Activated CD4-positive, alpha-beta T cell treated with anti-CD3 and anti-CD28 coated beads for 36 hours (primary cell): Measurements from ENCODE around the gene CPS1. TPM values are rescaled to one million over a fixed set of nuclear protein-coding genes. Genes with fewer than 3 reads are reported as not detected.

Experiments
- ATAC-seq: fragments of 200-7000 bp; cut with Tn5 transposase; one replicate; pipeline ENCODE4 v1.10.0; 2021; ENCODE audit warnings: mild to moderate bottlenecking, moderate library complexity
- CTCF ChIA-PET: fragments of 350-600 bp; sonication (Branson Sonifier 250); formaldehyde crosslinking; loops from one replicate; lab custom pipeline; 2021; ENCODE audit warnings: antibody characterized with exemption; lab: Charles Lee
- POLR2A ChIA-PET: fragments of 350-600 bp; sonication (Branson Sonifier 250); formaldehyde crosslinking; loops from one replicate; lab custom pipeline; 2021; ENCODE audit warnings: antibody characterized with exemption, inconsistent platforms; lab: Charles Lee
- DNase-seq: peaks from one replicate; pipeline ENCODE4 v3.0.0-alpha.2; 2020
- H3K27ac Mint-ChIP-seq: one replicate; pipeline ENCODE4 v1.8.0; 2021; ENCODE audit warnings: mixed read lengths
- H3K27me3 Mint-ChIP-seq: one replicate; pipeline ENCODE4 v1.8.0; 2021; ENCODE audit warnings: mixed read lengths
- H3K36me3 Mint-ChIP-seq: one replicate; pipeline ENCODE4 v1.8.0; 2021; ENCODE audit warnings: low read depth, mixed read lengths
- H3K4me1 Mint-ChIP-seq: one replicate; pipeline ENCODE4 v1.8.0; 2021; ENCODE audit warnings: mixed read lengths
- H3K4me3 Mint-ChIP-seq: one replicate; pipeline ENCODE4 v1.8.0; 2021; ENCODE audit warnings: mild to moderate bottlenecking, moderate library complexity, mixed read lengths
- H3K9me3 Mint-ChIP-seq: one replicate; pipeline ENCODE4 v1.8.0; 2021; ENCODE audit warnings: low read depth, mixed read lengths
- intact Hi-C, 2 experiments: fragments of 100-400 bp; cut with DNase I in 1 of 2; cut with micrococcal nuclease in 1 of 2; formaldehyde crosslinking; loops; one replicate each; pipeline versions ENCODE4 v1.14.2 to v1.15.1; 2022 to 2024; cut with DNase I, micrococcal nuclease
- total RNA-seq, 2 experiments: library from RNA; stranded (reverse); gene quantifications; one replicate each; pipeline ENCODE4 v1.2.3, GENCODE V29; 2021

The CPS1 gene
- total RNA-seq, result 1 to 10 TPM; 3.2 to 3.5 TPM

DNA sequence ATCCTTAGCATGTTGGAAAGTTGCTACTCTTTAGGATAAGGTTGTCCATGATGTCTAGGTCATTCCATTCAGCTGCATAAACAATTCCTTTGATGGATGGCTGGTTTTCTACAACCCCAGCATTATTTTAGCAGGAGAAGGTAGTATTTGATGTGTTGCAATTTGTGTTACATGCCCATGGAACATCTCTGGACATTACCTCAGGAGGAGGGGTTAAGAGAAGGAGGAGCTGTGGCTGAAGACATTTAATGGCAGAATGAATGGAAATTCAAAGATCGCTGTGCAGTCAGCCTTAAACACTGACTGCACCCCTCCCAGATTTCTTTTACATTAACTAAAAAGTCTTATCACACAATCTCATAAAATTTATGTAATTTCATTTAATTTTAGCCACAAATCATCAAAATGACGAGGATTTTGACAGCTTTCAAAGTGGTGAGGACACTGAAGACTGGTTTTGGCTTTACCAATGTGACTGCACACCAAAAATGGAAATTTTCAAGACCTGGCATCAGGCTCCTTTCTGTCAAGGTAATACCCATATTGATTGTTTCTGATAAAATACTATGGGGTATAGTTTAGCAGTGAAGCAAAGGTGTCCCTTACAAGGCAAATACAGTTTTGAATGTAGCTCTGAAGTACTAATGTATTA lies at the start of gene CPS1:
Gene CPS1, plus strand, starts transcription at position 271 of the 652 bp plus-strand sequence. Its CDS starts 135 bp downstream, at position 406.
- no peaks in the 10 kb centered on the region for H3K9me3 Mint-ChIP-seq
- intact Hi-C loops, result no loop called here
- ATAC-seq (no peak), DNase-seq (no peak)
- POLR2A ChIA-PET, result no interaction called here
- H3K4me1 Mint-ChIP-seq, result no peaks in the 10 kb centered on the region
- no peak within 1 kb of the TSS for H3K4me3 Mint-ChIP-seq
- CTCF ChIA-PET, result no interaction called here
- no peak within 1 kb of the TSS for H3K27ac Mint-ChIP-seq
- no peaks in the 10 kb centered on the region for H3K36me3 Mint-ChIP-seq
- H3K27me3 Mint-ChIP-seq, result no peaks in the 10 kb centered on the region

DNA sequence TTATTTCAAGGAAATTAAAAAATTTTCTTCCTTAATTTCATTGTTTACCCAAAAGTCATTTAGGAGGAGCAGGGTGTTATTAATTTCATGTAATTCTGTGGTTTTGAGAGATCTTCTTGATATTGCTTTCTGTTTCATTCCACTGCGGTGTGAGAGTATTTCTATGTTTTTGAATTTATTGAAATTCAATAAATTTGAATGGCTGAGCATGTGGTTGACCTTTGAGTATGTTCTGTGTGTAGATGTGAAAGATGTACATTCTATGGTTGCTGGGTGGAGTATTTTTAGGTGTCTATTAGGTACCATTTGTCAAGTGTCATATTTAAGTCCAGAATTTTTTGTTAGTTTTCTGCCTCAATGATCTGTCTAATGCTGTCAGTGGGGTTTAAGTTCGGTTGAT lies 40.5 kb upstream of the CPS1 start:
- no peak overlapping the region for H3K27ac Mint-ChIP-seq
- peaks cover 13% of the 10 kb centered on the region for H3K27me3 Mint-ChIP-seq
- no peaks in the 10 kb centered on the region for H3K36me3 Mint-ChIP-seq
- ChIA-PET CTCF (interaction anchor here (0.6 to 3.3 kb wide), 2 partner anchors 12 to 265 kb away, joined by 3 to 11 read pairs; no protein-coding TSS in a partner anchor), POLR2A (no interaction called here)
- no peak overlapping the region for H3K4me3 Mint-ChIP-seq
- intact Hi-C loops, result no loop called here
- peaks cover 10% of the 10 kb centered on the region for H3K9me3 Mint-ChIP-seq
- ATAC-seq (no peak), DNase-seq (no peak)
- no peaks in the 10 kb centered on the region for H3K4me1 Mint-ChIP-seq

DNA sequence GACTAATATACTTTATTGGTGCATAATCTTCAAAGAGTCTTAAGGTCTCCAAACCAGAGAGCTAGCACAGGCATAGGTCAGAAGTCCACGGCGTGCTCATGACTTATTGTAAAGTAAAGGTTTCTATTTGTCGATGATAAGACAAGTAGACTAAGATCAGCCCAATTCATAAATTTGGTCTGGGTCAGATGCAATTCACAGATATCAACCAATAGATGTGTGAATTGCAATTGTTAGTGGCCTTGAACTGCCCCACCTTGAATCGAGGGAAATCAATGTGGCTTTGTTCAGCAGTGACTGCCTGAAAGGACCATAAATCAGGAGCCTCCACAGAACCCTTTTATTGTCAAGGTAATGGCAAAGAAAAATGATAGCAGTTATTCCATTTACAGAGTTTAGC lies 39.1 kb upstream of the CPS1 start:
- H3K4me1 Mint-ChIP-seq, result no peaks in the 10 kb centered on the region
- ATAC-seq, result no peak
- ChIA-PET POLR2A (no interaction called here), CTCF (interaction anchor here (3.3 kb wide), 1 partner anchor 14 kb away, joined by 11 read pairs; no protein-coding TSS in a partner anchor)
- intact Hi-C loops, result no loop called here
- no peak overlapping the region for H3K4me3 Mint-ChIP-seq
- no peak for DNase-seq
- H3K36me3 Mint-ChIP-seq, result no peaks in the 10 kb centered on the region
- no peak overlapping the region for H3K27ac Mint-ChIP-seq
- H3K9me3 Mint-ChIP-seq, result peaks cover 10% of the 10 kb centered on the region
- H3K27me3 Mint-ChIP-seq, result peaks cover 13% of the 10 kb centered on the region

DNA sequence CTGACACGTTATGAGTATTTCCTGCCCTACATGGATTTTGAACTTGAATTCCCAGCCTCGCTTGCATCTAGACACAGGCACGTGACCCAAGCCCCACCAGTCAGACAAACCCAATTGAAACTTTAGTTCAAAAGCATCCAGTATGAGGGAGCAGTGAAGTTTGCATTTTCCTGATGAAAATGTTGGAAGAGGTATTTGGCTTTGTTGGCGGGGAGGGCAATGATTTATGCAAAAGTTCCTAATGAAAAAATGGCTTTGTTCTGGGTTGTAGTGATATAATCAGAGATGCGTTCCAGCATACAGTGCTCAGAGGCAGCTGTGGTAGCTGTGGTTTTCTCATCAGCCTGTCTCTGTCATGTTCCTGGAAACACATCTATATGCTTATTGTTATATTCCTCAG lies 36.8 kb upstream of the CPS1 start:
- Mint-ChIP-seq H3K36me3 (no peaks in the 10 kb centered on the region), H3K9me3 (peaks cover 9% of the 10 kb centered on the region), H3K27ac (no peak overlapping the region), H3K4me1 (no peaks in the 10 kb centered on the region), H3K27me3 (peaks cover 15% of the 10 kb centered on the region), H3K4me3 (no peak overlapping the region)
- ATAC-seq (no peak), DNase-seq (no peak)
- POLR2A ChIA-PET, result no interaction called here
- intact Hi-C loops, result no loop called here
- CTCF ChIA-PET, result no interaction called here

DNA sequence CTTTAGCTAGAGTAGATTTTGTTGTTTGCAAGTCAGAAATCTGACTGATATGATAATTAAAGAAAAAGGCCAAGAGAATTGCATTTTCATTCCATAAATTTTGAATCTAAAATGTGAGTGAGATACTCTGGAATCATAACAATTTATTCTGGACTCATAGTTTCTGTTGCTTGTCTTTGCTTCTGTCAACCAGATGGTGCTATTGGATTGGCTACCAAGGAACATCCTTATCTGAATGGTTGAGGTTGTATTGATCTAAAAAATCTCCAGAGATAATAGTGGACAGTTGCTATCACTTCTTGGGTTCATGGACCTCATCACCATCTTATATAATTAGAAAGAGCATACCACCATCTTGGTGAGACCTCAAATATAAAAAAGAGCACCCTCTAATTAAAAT lies 34.0 kb upstream of the CPS1 start:
- ChIA-PET CTCF (no interaction called here), POLR2A (no interaction called here)
- intact Hi-C loops, result no loop called here
- ATAC-seq, result no peak
- Mint-ChIP-seq H3K4me1 (no peaks in the 10 kb centered on the region), H3K9me3 (no peaks in the 10 kb centered on the region), H3K36me3 (no peaks in the 10 kb centered on the region), H3K4me3 (no peak overlapping the region), H3K27me3 (peaks cover 7% of the 10 kb centered on the region), H3K27ac (no peak overlapping the region)
- no peak for DNase-seq

DNA sequence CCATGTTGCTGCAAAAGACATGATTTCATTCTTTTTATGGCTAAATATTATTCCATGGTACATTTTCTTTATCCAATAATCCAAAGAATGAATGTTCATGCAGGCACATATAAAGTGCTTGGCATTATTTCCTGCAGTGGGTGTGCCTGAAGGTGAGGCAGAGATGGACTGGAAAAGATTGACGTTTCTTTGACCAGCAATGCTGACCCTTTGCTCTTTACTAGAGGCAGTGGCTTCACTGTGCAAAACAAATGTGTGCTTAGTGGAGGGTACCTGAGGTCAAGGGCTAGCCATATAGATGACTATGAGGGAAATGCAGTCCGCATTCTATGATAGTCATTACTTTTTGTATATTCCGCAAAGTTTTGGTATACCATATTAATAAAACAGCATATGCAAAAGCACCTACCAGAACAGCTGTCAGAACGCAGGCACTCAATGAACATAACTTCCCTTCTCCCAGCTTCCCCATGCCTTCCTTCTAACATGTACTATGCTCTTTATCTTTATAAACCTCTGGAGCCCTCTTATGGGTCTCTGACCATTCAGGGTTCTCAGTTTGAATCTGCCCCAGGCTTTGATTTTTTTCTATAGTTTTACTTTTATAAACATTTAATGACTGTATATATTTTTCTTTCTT lies 32.6 kb upstream of the CPS1 start:
- no peak overlapping the region for H3K4me3 Mint-ChIP-seq
- H3K9me3 Mint-ChIP-seq, result no peaks in the 10 kb centered on the region
- ChIA-PET CTCF (interaction anchor here (1.3 kb wide), 1 partner anchor 20 kb away, joined by 5 read pairs; no protein-coding TSS in a partner anchor), POLR2A (no interaction called here)
- peaks cover 9% of the 10 kb centered on the region for H3K27me3 Mint-ChIP-seq
- intact Hi-C loops, result no loop called here
- no peak for DNase-seq
- ATAC-seq, result no peak
- no peak overlapping the region for H3K27ac Mint-ChIP-seq
- no peaks in the 10 kb centered on the region for H3K4me1 Mint-ChIP-seq
- no peaks in the 10 kb centered on the region for H3K36me3 Mint-ChIP-seq

DNA sequence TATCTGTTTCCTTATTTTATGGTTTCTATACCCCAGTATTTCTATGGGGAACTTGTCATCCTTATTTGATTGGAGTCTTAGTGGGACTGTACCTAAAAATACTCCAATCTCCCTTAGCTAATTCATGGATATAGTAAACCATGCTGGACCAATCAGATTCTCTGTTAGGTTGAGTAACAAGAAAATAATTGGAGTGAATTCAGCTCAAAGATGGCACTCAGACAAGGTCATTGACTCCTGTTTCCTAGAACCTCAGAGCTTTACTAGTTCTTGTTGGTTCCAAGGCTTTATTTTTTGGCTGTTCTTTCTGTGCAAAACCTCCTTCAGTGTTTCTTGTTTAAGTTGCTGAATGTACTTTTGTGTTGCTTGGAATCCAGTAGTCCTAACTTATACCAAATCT lies 31.9 kb upstream of the CPS1 start:
- H3K27ac Mint-ChIP-seq, result no peak overlapping the region
- ChIA-PET POLR2A (interaction anchor here (0.6 kb wide), 1 partner anchor 10 kb away, joined by 4 read pairs; no protein-coding TSS in a partner anchor), CTCF (interaction anchor here (1.3 kb wide), 1 partner anchor 21 kb away, joined by 5 read pairs; no protein-coding TSS in a partner anchor)
- H3K36me3 Mint-ChIP-seq, result no peaks in the 10 kb centered on the region
- no peak for ATAC-seq
- H3K4me1 Mint-ChIP-seq, result no peaks in the 10 kb centered on the region
- peaks cover 8% of the 10 kb centered on the region for H3K27me3 Mint-ChIP-seq
- no peak for DNase-seq
- no peak overlapping the region for H3K4me3 Mint-ChIP-seq
- no peaks in the 10 kb centered on the region for H3K9me3 Mint-ChIP-seq
- intact Hi-C loops, result no loop called here

DNA sequence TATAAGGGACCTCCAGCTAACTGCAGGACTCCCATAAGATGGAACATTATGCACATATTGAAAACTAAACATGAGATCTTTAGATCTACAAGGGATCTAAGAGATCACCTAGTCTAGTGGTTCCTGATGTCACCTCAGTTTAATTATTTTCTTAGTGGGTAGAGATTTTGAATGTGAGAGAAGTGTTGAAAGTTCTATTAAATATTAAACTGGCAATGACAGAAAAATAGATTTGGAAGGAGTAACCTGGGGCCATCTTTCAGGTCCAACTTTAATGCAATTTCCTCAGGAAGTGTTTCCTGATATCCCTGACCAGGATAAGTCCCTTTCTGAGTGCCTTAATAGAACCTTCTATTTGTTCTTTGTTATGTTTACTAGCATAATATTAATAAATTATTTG lies 29.1 kb upstream of the CPS1 start:
- CTCF ChIA-PET, result no interaction called here
- no peaks in the 10 kb centered on the region for H3K9me3 Mint-ChIP-seq
- no peak overlapping the region for H3K4me3 Mint-ChIP-seq
- H3K27me3 Mint-ChIP-seq, result peaks cover 8% of the 10 kb centered on the region
- H3K4me1 Mint-ChIP-seq, result no peaks in the 10 kb centered on the region
- no peak overlapping the region for H3K27ac Mint-ChIP-seq
- no peak for DNase-seq
- POLR2A ChIA-PET, result no interaction called here
- H3K36me3 Mint-ChIP-seq, result no peaks in the 10 kb centered on the region
- ATAC-seq, result no peak
- intact Hi-C loops, result no loop called here

DNA sequence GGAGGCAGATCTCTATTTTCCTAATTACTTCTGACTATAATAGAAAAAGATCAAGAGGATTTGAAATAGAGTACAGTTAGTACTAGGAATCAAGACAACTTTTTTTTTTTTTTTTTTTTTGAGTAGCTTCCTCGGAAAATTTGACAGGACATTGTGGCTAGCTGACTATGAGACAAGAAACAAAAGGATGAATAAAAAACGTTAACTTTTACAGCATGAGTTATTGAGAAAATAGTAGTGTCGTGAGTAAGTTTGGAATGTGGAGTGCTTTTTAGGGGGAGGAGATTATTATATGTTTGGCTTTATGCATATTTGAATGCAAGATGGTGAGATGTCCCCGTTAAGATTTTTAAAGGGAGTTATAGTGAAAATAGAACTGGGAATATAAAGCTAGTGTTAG lies 27.7 kb upstream of the CPS1 start:
- Mint-ChIP-seq H3K27me3 (peaks cover 6% of the 10 kb centered on the region), H3K4me1 (no peaks in the 10 kb centered on the region), H3K4me3 (no peak overlapping the region), H3K36me3 (no peaks in the 10 kb centered on the region), H3K27ac (no peak overlapping the region), H3K9me3 (no peaks in the 10 kb centered on the region)
- intact Hi-C loops, result no loop called here
- ATAC-seq, result no peak
- ChIA-PET POLR2A (no interaction called here), CTCF (interaction anchor here (1.1 kb wide), 1 partner anchor 25 kb away, joined by 3 read pairs; no protein-coding TSS in a partner anchor)
- no peak for DNase-seq

DNA sequence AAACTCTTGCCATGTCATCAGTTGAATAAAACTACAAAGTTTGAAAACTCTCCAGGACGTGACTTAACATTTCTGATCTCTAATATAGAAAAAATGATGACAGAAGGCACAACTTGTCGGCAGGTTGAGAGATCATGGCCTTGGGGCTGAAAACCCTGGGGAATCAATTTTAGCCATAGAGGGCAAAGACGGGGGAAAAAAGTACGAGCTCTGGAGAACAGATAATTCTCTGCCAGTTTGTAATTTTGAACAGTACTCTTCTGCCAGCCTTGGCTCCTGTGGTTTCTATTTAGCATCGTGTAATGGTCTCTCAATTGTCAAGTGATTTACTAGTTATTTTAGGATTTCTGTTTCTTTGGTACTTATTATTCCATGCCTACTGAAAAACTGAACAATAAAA lies 25.3 kb upstream of the CPS1 start:
- ATAC-seq, result no peak
- ChIA-PET POLR2A (no interaction called here), CTCF (no interaction called here)

DNA sequence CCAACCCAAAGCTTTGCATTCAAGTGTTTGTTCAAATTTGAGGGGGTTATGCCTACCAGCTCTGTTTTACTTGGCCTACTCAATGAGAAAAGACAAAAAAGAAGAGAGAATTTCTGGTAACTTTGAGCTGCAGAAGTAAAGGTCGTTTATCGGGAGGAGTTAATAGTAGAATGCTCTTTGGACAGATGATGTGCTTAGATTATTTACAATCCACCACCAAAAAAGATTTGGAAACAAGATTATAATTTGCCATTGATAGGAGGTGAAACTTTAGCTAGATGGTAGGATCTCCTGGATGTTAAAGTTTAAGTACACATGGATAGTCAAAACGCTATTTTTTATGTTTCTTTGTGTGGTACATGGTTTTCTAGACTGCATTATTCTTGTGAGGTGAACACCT lies 24.9 kb upstream of the CPS1 start:
- ChIA-PET POLR2A (no interaction called here), CTCF (no interaction called here)
- no peaks in the 10 kb centered on the region for H3K4me1 Mint-ChIP-seq
- no peak overlapping the region for H3K27ac Mint-ChIP-seq
- peaks cover 4% of the 10 kb centered on the region for H3K27me3 Mint-ChIP-seq
- no peaks in the 10 kb centered on the region for H3K9me3 Mint-ChIP-seq
- H3K36me3 Mint-ChIP-seq, result no peaks in the 10 kb centered on the region
- DNase-seq, result no peak
- H3K4me3 Mint-ChIP-seq, result no peak overlapping the region
- no peak for ATAC-seq
- intact Hi-C loops, result no loop called here

More for the DNA sequence above, 25.3 kb upstream of the CPS1 start:
- Mint-ChIP-seq H3K36me3 (no peaks in the 10 kb centered on the region), H3K27ac (no peak overlapping the region), H3K27me3 (peaks cover 4% of the 10 kb centered on the region), H3K9me3 (no peaks in the 10 kb centered on the region), H3K4me1 (no peaks in the 10 kb centered on the region), H3K4me3 (no peak overlapping the region)
- no peak for DNase-seq
- intact Hi-C loops, result no loop called here

DNA sequence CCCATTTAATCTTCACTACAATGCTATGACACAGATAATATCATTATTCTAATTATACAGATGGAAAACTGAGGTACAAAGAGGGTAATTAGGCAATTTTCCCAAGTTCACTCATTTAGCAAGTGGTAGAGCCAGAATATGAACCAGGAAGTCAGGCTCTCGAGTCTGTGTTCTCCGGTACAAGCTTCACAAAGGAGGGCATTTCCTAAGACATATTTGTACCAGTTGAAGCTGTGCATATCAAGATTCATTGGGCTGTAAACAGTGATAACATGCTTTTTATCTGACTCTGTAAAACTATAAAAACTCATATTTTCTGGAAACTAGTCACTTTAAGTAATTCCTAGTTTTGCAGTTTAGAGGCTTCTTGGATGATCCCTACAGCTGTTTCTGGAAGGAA lies 23.0 kb upstream of the CPS1 start:
- Mint-ChIP-seq H3K4me3 (no peak overlapping the region), H3K36me3 (no peaks in the 10 kb centered on the region), H3K27ac (no peak overlapping the region), H3K27me3 (peaks cover 3% of the 10 kb centered on the region), H3K4me1 (no peaks in the 10 kb centered on the region), H3K9me3 (no peaks in the 10 kb centered on the region)
- ChIA-PET CTCF (interaction anchor here (0.6 kb wide), 1 partner anchor 30 kb away, joined by 3 read pairs; no protein-coding TSS in a partner anchor), POLR2A (no interaction called here)
- intact Hi-C loops, result no loop called here
- ATAC-seq (no peak), DNase-seq (no peak)
